ENCODE results near the gene CLEC7A. TPM values are rescaled to one million over a fixed set of nuclear protein-coding genes. Genes with fewer than 3 reads are reported as not detected.

CLEC7A gene
- total RNA-seq, 1 experiment from 2014 or later, result not detected

DNA sequence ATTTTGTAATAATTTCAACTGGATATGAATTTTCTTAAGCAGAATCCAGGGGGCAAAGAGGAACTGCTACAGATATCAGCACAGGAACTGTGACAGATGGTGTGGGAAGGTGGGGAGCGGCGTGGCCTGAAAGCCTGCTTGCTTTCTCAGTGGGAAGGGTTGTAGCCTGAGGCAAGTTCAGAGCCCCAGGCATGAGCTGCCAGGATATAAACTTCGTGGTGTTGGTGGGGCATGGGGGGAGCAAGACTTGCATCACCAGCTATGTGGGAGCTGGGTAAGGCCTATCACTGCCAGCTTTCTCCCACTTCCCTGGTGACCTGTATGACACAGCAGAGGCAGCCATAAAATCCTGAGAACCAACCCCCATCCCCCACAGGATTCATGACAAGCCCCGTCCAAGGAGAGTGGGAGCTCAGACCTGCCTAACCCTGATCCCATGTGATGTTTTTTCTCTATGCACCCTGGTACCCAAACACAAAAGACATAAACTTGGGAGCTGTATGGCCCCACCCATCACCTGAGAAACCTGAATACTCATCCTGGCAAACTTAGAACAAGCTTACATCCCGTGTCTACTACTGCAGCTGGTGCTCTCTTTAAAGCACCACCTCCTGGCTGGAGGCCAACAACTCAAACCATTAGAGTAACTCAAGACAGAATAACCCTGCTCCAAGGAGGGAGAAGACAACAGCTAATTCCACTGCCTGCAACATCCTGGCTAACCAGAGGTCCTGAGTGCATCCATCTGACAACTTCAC lies 47.7 kb downstream of the CLEC7A start:
- no peak overlapping the region for H3K9ac ChIP-seq (ENCODE audit: low read length)
- intact Hi-C loops (cut with micrococcal nuclease), result no loop called here
- H2AFZ ChIP-seq (ENCODE audit: low read depth, low read length, poor library complexity, severe bottlenecking), result no peak overlapping the region
- no peak for TF ChIP-seq SP1 (IDR thresholded peaks at IDR 0.05; ENCODE audit: low read depth)
- TF ChIP-seq, protein P1, sequence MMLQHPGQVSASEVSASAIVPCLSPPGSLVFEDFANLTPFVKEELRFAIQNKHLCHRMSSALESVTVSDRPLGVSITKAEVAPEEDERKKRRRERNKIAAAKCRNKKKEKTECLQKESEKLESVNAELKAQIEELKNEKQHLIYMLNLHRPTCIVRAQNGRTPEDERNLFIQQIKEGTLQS (IDR thresholded peaks at IDR 0.05), result no peak
- no peak for TF ChIP-seq SRF (IDR thresholded peaks at IDR 0.05; ENCODE audit: low read depth)
- no peak for TF ChIP-seq JUND (IDR thresholded peaks at IDR 0.05)
- no peak for TF ChIP-seq ZFX (IDR thresholded peaks at IDR 0.05)
- TF ChIP-seq CEBPB (IDR thresholded peaks at IDR 0.05; ENCODE audit: low read depth), result no peak
- no peak for TF ChIP-seq TCF7L2 (IDR thresholded peaks at IDR 0.05; ENCODE audit: borderline replicate concordance, extremely low read depth, insufficient read depth, insufficient read length)
- TF ChIP-seq, protein P2, sequence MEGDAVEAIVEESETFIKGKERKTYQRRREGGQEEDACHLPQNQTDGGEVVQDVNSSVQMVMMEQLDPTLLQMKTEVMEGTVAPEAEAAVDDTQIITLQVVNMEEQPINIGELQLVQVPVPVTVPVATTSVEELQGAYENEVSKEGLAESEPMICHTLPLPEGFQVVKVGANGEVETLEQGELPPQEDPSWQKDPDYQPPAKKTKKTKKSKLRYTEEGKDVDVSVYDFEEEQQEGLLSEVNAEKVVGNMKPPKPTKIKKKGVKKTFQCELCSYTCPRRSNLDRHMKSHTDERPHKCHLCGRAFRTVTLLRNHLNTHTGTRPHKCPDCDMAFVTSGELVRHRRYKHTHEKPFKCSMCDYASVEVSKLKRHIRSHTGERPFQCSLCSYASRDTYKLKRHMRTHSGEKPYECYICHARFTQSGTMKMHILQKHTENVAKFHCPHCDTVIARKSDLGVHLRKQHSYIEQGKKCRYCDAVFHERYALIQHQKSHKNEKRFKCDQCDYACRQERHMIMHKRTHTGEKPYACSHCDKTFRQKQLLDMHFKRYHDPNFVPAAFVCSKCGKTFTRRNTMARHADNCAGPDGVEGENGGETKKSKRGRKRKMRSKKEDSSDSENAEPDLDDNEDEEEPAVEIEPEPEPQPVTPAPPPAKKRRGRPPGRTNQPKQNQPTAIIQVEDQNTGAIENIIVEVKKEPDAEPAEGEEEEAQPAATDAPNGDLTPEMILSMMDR (IDR thresholded peaks at IDR 0.05 in 2 of 3, conservative IDR thresholded peaks at IDR 0.05 in 1 of 3; ENCODE audit: borderline replicate concordance in 1 of 3, insufficient read depth in 1 of 3, low read depth in 2 of 3, low read length in 2 of 3), result no peak
- TF ChIP-seq, protein P3, sequence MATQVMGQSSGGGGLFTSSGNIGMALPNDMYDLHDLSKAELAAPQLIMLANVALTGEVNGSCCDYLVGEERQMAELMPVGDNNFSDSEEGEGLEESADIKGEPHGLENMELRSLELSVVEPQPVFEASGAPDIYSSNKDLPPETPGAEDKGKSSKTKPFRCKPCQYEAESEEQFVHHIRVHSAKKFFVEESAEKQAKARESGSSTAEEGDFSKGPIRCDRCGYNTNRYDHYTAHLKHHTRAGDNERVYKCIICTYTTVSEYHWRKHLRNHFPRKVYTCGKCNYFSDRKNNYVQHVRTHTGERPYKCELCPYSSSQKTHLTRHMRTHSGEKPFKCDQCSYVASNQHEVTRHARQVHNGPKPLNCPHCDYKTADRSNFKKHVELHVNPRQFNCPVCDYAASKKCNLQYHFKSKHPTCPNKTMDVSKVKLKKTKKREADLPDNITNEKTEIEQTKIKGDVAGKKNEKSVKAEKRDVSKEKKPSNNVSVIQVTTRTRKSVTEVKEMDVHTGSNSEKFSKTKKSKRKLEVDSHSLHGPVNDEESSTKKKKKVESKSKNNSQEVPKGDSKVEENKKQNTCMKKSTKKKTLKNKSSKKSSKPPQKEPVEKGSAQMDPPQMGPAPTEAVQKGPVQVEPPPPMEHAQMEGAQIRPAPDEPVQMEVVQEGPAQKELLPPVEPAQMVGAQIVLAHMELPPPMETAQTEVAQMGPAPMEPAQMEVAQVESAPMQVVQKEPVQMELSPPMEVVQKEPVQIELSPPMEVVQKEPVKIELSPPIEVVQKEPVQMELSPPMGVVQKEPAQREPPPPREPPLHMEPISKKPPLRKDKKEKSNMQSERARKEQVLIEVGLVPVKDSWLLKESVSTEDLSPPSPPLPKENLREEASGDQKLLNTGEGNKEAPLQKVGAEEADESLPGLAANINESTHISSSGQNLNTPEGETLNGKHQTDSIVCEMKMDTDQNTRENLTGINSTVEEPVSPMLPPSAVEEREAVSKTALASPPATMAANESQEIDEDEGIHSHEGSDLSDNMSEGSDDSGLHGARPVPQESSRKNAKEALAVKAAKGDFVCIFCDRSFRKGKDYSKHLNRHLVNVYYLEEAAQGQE (IDR thresholded peaks at IDR 0.05; ENCODE audit: low read depth), result no peak
- TF ChIP-seq EGR1 (IDR thresholded peaks at IDR 0.05; ENCODE audit: low read depth), result no peak
- H3K9me3 ChIP-seq (ENCODE audit: control insufficient read depth in 1 of 2, insufficient read depth in 1 of 2, low read depth in 1 of 2, low read length in 2 of 2), result no peaks in the 10 kb centered on the region
- no peaks in the 10 kb centered on the region for H4K20me1 ChIP-seq (ENCODE audit: insufficient read depth)
- no peak overlapping the region for H3K4me2 ChIP-seq (ENCODE audit: low read length)
- no peak overlapping the region for H3K27ac ChIP-seq (ENCODE audit: low read depth, low read length)
- ATAC-seq (no peak), DNase-seq (ENCODE audit: low read depth, low spot score) (no peak)
- peaks cover 22% of the 10 kb centered on the region for H3K27me3 ChIP-seq (ENCODE audit: insufficient read depth, low read length)
- no TSS peak for BruUV-seq (replicated peaks)
- H3K4me3 ChIP-seq (replicated peaks in 1 of 2; ENCODE audit: low read depth in 1 of 2, low read length in 2 of 2), result no peak overlapping the region
- POLR2A ChIA-PET, result no interaction called here
- H3K9me2 ChIP-seq (ENCODE audit: insufficient read depth), result no peaks in the 10 kb centered on the region
- no peaks in the 10 kb centered on the region for H3K79me2 ChIP-seq (ENCODE audit: insufficient read depth, low read length)
- H3K36me3 ChIP-seq (ENCODE audit: control insufficient read depth in 1 of 2, insufficient read depth in 2 of 2, low read length in 2 of 2), result no peaks in the 10 kb centered on the region
- no peaks in the 10 kb centered on the region for H3K4me1 ChIP-seq (ENCODE audit: control insufficient read depth in 1 of 2, insufficient read depth in 2 of 2, low read length in 2 of 2)
- CTCF ChIA-PET, result no interaction called here
- RAD21 ChIA-PET (ENCODE audit: low non-redundant PET in 1 of 2, low total read pairs in 2 of 2, uncharacterized antibody in 2 of 2, unreplicated experiment in 2 of 2), result no interaction called here
